Stromal cell of bone marrow (primary cell): ENCODE results near the gene PITPNC1.
A peak's percentile ranks its signal among the peaks of the same experiment; 100 is the strongest.
"Not testable (repeated sequence)": the region's sequence is repeated elsewhere in the genome, so short reads cannot be mapped to it uniquely, and the experiment has no call there.

Source experiments
- DNase-seq: peaks from one replicate; pipeline ENCODE4 v3.0.0-alpha.2; 2012; ENCODE audit warnings: low read depth

The PITPNC1 gene

GRCh38 chr17:67461876-67462275 lies 84.8 kb downstream of the PITPNC1 start:
- no peak for DNase-seq

- no peak for DNase-seq
Observed at GRCh38 chr17:67466251-67466796, 89.2 kb downstream of the PITPNC1 start.

GRCh38 chr17:67467500-67468455 lies 90.7 kb downstream of the PITPNC1 start:
- DNase-seq: no peak

GRCh38 chr17:67469208-67469980 lies 92.3 kb downstream of the PITPNC1 start:
- DNase-seq: no peak

GRCh38 chr17:67470163-67470562 lies 93.1 kb downstream of the PITPNC1 start:
- no peak for DNase-seq

- DNase-seq: no peak
Observed at GRCh38 chr17:67471118-67471517, 94.0 kb downstream of the PITPNC1 start.

- not testable (repeated sequence) for DNase-seq
Observed at GRCh38 chr17:67472606-67473005, 95.5 kb downstream of the PITPNC1 start.

- DNase-seq: peak; percentile 79
Observed at GRCh38 chr17:67474081-67474661, 97.1 kb downstream of the PITPNC1 start.

GRCh38 chr17:67475161-67475937 lies 98.3 kb downstream of the PITPNC1 start:
- peak; percentile 58 for DNase-seq

- no peak for DNase-seq
Observed at GRCh38 chr17:67476787-67477335, 99.8 kb downstream of the PITPNC1 start.

- DNase-seq: peak; percentile 46
Observed at GRCh38 chr17:67477687-67478086, 100.6 kb downstream of the PITPNC1 start.

GRCh38 chr17:67478401-67479041 lies 101.4 kb downstream of the PITPNC1 start:
- no peak for DNase-seq

GRCh38 chr17:67479148-67479547 lies 102.1 kb downstream of the PITPNC1 start:
- DNase-seq: no peak

GRCh38 chr17:67480959-67481358 lies 103.9 kb downstream of the PITPNC1 start:
- not testable (repeated sequence) for DNase-seq

- peak; percentile 69 for DNase-seq
Observed at GRCh38 chr17:67481808-67482207, 104.7 kb downstream of the PITPNC1 start.

- no peak for DNase-seq
Observed at GRCh38 chr17:67482764-67483163, 105.7 kb downstream of the PITPNC1 start.

- no peak for DNase-seq
Observed at GRCh38 chr17:67484261-67484660, 107.2 kb downstream of the PITPNC1 start.

GRCh38 chr17:67485666-67486065 lies 108.6 kb downstream of the PITPNC1 start:
- no peak for DNase-seq

- no peak for DNase-seq
Observed at GRCh38 chr17:67487506-67487905, 110.4 kb downstream of the PITPNC1 start.

GRCh38 chr17:67488161-67488560 lies 111.1 kb downstream of the PITPNC1 start:
- DNase-seq: peak; percentile 40

- DNase-seq: no peak
Observed at GRCh38 chr17:67488768-67489167, 111.7 kb downstream of the PITPNC1 start.
